Tibial nerve (tissue), 4 donors: Measurements from ENCODE around the gene EDEM3.

Experiments used
- EP300 ChIP-seq, 2 donors: sonication (generic); formaldehyde crosslinking; IDR thresholded peaks; one replicate each; pipeline ENCODE4 v1.6.1; 2017; ENCODE audit warnings: antibody characterized with exemption in 2 of 2, mild to moderate bottlenecking in 1 of 2
- POLR2A ChIP-seq, 2 donors: fragments of 450-650 bp; IDR thresholded peaks; one replicate each; pipeline ENCODE4 v1.6.1; 2017; ENCODE audit warnings: antibody characterized with exemption in 2 of 2, mild to moderate bottlenecking in 2 of 2, moderate library complexity in 2 of 2
- TF ChIP-seq, protein P1 (sequence below), 5 experiments: fragments of 200-600 bp in 3 of 5; fragments of 450-650 bp in 2 of 5; sonication (generic) in 3 of 5; IDR thresholded peaks; one replicate each; pipeline ENCODE4 v1.5.1; 2016 to 2019; ENCODE audit warnings: antibody characterized with exemption in 5 of 5, mild to moderate bottlenecking in 3 of 5, moderate library complexity in 2 of 5

DNA sequence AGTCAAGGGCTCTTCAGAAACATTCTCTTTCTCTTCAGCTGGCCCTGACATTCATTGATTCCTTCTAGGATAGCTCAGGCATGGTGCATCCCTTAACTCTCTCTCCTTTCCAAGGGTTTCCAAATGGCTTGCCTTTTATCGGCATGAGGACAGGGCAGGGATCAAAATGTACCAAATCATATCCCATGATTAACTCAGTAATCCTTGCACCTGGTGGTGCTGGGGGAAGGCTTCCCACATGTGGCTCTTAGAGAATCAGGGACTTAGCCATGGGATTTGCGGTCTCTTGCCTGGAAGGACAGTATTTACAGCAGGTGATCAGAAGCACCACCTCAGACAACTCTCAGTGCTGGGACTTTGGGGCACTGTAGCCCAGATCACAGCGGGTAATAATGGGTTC lies 46.2 kb upstream of the EDEM3 start:
- TF ChIP-seq, protein P1, sequence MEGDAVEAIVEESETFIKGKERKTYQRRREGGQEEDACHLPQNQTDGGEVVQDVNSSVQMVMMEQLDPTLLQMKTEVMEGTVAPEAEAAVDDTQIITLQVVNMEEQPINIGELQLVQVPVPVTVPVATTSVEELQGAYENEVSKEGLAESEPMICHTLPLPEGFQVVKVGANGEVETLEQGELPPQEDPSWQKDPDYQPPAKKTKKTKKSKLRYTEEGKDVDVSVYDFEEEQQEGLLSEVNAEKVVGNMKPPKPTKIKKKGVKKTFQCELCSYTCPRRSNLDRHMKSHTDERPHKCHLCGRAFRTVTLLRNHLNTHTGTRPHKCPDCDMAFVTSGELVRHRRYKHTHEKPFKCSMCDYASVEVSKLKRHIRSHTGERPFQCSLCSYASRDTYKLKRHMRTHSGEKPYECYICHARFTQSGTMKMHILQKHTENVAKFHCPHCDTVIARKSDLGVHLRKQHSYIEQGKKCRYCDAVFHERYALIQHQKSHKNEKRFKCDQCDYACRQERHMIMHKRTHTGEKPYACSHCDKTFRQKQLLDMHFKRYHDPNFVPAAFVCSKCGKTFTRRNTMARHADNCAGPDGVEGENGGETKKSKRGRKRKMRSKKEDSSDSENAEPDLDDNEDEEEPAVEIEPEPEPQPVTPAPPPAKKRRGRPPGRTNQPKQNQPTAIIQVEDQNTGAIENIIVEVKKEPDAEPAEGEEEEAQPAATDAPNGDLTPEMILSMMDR (IDR thresholded peaks at IDR 0.05): no peak
- TF ChIP-seq POLR2A (IDR thresholded peaks at IDR 0.05): no peak
- no peak for TF ChIP-seq EP300 (IDR thresholded peaks at IDR 0.05)
